GM19395 (cell line): ENCODE data around the gene CFAP92.

Experiments
- ATAC-seq: cut with Tn5 transposase; IDR thresholded peaks from one replicate; pipeline ENCODE4 v1.9.1; 2021; ENCODE audit warnings: mild to moderate bottlenecking, moderate library complexity; ENCODE audit not compliant: unreplicated experiment

CFAP92 gene

DNA sequence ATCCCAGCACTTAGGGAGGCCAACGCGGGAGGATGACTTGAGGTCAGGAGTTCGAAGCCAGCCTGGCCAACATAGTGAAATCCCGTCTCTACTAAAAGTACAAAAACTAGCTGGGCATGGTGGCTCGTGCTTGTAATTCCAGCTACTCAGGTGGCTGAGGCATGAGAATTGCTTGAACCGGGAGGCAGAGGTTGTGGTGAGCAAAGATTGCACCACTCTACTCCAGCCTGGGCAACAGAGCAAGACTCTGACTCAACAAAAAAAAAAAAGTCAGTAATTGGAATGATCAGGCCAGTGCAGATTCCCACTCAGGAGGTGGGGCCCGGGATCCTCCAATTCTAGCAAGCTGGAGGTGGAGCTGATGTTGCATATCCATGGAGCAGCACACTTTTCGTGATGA, 5.6 kb downstream of the CFAP92 start:
- no peak for ATAC-seq

DNA sequence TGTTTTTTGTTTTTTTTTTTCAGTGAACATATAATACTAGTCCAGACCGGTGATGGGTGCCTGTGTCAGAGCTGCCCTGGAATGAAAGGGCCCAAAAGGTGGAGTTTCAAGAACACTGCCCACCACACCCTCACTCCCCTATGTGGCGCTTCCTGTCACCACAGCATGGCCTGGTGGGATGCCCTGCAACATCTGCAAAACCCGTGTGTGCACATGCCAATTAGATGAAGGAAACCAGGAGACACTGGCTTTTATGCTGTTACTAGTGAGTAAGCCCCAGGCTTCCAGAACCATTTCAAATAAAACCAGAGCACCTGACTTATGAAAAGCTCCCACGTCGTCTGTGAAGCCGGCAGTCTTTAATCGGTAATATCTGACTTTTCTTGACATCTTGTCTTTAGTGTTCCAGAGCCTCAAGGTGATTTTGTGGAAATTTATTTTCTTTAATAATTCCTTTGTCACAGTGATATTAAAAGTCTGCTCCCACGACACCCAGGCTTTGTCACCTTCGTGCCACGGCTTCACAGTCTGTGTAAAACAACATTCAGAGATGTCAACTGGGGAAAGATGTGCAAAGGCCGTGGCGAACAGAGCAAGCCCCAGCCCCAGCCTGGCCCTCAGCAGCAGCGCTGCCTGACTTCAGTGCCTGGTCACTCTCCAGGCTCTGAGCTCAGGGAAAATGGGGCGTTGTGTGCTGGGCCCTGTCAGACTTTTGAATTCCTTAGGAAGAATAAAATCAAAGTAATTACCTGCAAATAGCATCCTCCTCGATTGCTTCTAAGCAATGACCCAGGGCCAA, 6.4 kb downstream of the CFAP92 start:
- no peak for ATAC-seq

DNA sequence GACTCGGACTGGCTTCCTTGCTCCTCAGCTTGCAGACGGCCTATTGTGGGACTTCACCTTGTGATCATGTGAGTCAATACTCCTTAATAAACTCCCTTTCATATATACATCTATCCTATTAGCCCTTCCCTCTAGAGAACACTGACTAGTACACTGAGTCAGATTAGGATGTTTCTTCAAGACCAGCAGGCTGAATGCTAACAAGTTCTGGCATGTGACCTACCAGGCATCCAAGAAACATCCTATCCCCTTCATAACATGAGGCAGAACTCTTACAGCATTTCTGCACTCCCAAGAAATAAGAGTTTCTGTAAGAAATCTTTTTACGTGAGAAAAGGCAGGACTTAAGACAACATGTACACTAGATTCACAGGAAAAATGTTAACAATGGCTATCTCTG, 9.3 kb downstream of the CFAP92 start:
- ATAC-seq = no peak

DNA sequence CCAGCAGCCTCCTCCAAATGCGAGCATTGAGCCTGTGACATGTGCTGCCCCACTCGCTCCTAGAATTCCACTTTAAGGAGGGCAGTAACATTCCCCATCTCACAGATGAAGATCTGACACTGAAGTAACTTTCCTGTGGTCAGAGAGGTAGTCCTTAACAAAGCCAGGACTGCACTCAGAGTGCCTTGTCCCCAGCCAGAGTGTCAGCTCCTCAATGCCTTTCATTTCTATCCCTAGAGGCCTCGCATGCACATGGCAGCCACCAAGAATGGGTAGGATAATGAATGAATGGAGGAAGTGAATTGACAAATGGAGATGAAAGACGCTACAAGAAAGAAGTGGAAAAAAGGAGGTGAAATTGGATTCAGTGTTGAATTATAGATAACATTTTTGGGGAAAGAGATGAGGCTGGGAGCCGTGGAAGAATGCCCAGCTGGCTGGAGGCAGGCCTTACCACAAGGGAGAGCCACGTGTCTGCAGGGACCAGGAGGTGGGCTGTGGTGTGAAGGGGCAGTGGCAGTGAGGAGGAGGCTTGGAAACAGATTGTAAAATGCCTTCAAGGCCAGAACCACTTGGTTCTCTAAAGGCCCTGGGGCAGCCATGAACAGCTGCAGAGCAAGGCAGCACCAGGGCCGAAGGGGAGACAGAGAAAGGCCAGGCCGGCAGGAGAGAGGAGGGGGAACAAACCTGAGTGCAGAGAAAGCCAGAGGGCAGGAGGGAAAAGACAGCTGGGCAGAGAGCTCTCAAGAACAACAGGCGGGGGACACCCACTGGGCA, 10.4 kb downstream of the CFAP92 start:
- ATAC-seq = no peak

DNA sequence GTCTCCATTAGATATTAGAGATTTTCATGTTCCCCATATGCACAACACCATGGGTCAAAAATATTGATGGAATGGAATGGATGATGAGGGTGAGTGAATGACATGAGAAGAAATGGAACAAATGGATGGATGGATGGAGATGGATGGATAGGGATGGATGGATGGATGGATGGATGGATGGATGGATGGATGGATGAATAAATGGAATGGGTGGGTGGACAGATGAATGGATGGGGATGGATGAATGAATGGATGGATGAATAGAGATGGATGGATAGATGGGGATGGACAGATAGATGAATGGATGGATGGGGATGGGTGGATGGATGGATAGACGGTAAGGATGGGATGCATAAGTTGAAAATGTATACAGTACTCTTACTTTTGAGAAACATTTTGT, 18.6 kb downstream of the CFAP92 start:
- no peak for ATAC-seq

DNA sequence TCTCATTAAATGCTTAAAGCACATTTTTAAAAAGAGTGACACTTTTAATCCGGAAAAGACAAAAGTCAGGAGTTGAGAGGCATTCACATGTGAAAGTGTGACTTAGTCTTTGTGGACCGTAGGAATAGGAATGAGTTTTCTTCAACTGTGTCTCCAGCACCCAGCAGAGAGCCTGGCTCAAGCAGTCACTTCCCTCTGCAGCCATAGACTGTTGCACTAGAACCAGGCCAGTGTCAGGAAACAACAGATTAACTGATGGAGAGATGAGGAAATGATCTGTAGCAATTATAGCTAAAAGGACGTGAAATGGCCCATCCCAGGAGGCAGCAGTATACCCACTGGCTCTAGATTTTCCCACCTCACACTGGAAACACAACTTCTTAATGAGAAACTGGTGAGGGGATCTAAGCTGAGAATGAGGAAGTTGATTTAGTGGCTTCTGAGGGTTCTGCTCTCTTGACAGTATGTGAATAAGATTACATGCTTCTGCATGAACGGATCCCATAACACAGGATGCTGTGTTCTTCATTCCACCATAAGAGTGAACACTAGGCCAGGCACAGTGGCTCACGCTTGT, 19.8 kb downstream of the CFAP92 start:
- no peak for ATAC-seq

DNA sequence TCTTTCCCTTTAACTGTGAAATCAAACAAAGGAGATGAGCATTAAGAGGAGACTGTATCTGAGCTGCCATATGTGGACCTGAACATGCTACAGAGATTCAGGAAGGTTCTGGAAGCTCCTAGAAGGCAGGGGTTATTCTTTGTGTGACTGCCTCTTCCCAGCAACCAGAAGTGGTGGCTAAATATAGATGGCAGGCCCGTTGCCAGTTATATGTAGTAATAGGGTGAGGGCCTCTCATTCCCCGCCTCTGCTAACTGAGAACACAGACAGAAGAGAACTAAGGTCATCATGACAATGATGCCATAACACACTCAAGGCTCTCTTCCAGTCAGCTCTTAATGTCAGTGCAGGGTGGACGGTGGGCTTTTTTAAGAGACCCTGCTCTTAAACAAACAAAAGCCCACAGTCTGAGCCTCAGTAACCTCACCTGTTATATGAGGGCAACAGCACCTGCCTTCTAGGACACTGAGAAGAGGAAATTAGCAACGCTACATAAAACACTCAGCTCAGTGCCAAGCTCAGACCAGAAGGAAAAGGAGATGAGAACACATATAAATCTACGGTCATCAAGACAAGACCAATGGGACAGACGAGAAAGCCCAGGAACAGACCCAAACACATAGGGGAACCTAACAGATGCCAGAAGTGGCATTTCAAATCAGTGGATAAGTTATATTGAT, 22.3 kb downstream of the CFAP92 start:
- ATAC-seq = no peak

DNA sequence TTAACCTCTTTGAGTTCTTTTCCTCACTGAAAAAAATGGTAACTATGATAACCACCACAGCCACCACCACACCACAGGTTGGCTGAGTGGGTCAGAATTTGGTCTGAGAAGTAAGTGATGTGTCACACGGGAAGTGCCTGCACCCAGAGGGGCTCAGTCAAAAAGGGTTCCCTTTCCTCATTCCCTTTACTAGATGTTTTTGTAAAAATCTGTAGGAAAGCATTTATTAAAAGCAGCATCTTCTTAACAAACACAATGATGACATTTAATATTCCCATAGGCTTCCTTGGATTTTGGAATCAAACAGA, 23.2 kb downstream of the CFAP92 start:
- ATAC-seq = no peak

DNA sequence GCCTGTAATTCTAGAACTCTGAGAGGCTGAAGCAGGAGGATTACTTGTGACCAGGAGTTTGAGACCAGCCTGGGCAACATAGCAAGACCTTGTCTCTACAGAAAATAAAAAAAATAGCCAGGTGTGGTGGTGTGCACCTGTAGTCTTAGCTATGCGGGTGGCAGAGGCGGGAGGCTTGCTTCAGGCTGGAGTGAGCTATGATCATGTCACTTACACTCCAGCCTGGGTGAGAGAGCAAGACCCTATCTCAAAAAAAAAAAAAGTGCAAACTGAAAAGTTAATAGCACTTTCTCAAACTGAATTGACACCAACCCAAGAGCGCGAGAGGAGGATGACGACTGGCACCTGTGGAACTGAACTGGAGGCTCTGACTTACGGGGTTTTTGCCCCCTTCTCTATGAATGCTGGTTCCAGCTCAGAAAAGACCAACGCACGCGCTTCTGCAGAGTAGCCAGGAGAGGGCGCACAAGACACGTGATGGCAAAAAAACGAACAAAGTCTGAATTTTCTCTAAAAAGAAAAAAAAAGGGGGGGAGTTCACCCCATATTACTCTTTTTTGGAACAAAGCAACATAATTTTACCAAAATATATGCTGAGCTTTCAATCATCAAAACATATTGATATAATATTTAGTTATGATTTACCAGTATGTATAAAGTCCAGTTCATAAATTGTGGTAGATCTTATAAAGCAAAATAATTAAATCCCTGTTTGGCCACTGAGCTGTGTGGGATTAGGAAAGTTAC, 23.7 kb downstream of the CFAP92 start:
- ATAC-seq = no peak

DNA sequence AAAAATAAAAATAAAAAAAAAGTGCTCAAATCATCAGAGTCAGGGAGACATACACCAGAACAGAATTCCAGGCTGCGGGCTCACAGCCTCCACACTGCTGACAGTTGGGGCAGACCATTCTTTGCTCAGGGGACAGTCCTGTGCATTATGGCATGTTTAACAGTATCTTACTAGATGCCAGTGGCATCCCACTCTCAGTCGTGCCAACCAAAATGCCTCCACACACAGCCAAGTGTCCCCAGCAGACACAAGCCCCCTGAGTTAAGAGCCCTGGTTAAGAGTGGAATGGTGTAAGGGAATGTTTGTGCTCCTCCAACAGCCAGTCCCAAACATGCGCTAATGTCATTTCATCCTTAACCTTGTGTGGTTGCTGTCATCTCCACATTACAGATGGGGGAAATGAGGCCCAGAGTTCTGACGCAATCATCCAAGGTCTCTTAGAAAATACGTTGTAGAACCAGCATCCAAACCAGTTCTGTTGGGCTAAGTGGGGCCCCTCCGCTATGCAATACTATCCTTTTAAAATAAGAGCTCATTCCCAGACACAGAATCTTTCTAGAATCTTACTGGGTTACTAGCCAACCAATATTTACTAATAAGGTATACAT, 26.0 kb downstream of the CFAP92 start:
- no peak for ATAC-seq

DNA sequence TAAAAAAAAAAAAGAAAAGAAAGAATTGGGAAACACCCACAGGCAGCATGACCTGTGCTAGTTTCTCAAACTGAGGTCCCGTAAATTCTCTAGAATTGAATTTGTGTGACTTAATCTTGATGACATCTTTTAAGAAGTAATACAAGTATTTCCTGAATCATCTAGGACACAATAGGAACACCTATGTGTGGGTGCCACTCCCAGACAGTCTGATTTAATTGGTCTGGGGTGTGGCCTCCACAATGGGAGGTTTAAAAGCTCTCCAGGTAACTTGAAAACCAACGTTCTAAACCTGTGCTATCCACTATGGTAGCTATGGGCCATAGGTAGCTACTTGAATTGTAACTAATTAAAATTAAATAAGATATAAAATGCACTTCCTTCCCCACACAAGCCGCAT, 28.1 kb downstream of the CFAP92 start:
- ATAC-seq = no peak

DNA sequence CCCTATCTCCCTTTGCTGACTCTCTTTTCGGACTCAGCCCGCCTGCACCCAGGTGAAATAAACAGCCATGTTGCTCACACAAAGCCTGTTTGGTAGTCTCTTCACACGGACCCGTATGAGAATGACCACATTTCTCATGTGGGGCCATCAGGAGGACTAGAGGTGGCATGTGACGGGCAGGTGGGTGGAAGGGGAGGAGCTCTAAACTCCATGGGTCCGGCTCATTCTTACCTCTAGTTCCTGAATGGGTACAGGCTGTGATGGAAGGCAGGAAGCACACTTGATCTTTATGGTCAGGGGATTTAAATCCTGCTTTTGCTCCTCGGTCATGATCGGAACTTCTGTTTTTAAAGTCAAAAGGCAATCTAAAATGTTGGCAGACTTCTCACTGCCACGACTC, 28.6 kb downstream of the CFAP92 start:
- ATAC-seq = no peak

DNA sequence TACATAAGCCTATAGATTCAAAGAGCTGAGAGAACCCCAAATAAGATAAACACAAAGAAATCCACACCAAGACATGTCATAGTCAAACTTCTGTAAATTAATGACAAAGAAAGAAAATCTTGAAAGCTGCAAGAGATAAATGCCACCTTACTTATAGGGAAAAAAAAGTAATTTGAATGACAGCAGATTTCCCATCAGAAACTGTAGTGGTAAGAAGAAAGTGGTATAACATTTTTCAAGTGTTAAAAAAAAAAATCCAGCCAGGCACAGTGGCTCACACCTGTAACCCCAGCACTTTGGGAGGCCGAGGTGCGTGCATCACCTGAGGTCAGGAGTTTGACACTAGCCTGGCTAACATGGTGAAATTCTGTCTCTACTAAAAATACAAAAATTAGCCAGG, 37.4 kb downstream of the CFAP92 start:
- no peak for ATAC-seq

DNA sequence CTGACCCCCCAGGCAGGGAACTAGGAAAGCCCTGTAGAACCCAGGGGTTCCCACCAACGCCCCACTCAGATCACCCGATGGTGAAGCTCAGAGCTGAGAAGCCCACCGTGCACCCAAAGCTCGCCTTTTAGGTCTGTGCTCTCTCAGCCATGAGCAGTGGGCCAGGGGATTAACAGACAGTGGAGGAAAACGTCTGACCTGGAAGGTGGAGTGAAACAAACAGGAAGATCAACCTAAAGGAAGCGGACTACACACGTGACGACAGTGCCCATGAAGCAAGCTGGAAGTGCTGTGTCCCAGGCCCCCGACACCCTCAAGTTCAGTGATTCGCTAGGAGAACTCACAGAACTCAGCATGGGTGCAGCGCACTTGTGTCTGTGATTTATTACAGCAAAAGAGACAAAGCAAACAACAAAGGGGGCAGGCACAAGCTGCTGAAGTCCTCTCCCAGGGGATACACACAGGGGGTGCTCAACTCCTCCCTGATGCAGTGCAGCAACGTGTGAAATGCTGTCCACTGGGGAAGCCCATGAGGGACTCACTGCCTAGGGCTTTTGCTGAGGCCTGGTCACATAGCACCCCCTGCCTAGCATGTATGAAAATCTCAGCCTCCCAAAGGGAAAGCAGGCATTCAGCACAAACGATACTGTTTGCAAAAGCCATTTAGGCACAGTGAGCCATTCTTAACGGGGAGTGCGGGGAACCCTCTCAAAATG, 43.5 kb downstream of the CFAP92 start:
- ATAC-seq = no peak

DNA sequence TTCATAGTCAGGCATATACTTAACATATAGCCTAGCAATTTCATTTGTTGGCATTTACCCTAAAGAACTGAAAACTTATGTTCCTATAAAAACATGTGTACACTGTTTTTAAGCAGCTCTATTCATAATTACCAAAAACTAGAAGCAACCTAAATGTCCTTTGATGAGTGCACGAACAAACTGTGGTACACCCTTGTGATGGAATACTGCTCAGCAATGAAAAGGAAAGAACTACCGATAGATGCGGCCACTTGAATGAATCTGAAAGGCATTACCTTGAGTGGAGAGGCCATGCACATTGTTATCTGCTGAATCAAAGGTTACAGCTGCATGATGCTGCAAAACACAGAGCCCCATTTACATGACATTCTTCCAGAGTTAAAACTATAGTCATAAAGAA, 44.7 kb downstream of the CFAP92 start:
- ATAC-seq = no peak

DNA sequence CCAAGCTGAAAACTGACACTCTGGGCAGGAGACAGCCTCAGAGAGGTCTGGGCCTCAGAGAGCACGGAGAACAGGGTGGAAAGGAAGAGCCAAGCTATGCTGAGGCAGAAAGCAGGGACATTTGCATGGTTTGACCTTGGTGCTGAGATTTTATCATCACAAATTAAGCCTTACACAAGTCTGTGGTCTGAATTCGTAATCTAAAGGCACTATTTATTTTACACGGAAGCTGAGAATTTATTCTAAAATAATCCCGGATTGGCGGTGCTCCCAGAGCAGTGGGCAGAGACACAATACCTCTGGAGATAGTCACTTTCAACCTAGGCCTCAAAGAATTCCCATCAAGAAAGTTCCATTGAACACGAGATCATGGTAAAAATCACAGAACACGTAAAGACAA, 47.5 kb downstream of the CFAP92 start:
- no peak for ATAC-seq

DNA sequence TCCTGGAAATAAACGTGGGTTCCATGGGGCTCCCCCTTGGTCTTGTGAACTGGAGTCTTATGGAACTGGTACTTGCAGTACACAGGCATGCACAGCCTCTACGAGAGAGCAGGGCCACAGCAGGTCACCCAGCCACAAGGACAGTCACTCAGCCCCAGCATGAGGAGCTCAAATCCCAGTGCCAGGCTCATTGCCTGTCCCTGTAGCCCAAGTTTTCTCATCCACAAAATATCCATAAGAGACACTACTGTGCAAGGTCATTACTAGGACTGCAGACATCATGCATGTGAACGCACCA, 48.0 kb downstream of the CFAP92 start:
- no peak for ATAC-seq

DNA sequence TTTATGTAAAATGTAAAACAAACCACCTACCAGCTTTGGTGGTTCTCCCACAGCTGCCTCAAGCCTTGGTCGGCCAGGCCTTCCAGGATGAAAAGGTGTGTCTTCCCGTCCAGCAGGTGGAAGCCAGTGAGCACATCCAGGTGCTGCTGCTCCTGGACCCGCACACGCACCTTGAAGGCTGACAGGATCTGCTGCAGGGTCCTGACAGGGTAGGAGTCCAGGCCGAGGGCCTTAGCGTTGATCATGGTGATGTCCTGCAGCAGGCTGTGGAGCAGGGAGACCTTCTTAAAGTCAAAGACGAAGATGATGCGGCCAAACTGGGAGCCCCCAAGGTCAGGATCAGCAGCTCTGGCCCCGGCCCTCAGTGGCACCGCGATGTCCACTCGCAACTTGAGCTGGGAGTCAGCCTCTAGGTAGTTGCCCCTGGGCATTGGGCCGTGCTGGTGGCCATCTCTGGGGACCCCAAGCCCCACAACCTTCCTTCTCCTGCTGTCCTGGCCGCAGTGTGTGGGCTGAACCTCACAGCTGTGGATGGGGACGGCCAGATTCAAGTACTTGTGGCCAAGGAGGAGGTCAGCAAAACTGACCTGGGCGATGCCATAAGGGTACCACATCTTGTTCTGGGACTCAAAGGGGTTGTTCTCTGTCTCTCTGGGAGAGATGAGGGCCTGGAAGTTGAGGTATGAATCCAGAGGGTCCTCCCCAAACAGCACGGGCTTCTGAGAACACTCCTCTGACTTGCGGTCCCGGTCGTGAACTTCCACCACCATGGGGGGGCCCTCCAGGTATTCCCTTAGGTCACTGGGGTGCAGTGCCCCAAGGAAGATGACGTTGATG, 48.6 kb downstream of the CFAP92 start:
- ATAC-seq = no peak
